ENCODE results near the gene CDKN1B. TPM values are rescaled to one million over a fixed set of nuclear protein-coding genes. Genes with fewer than 3 reads are reported as not detected.
A peak's percentile ranks its signal among the peaks of the same experiment; 100 is the strongest.

Gene CDKN1B
- total RNA-seq, 2 experiments from 2014 or later: 352 TPM

DNA sequence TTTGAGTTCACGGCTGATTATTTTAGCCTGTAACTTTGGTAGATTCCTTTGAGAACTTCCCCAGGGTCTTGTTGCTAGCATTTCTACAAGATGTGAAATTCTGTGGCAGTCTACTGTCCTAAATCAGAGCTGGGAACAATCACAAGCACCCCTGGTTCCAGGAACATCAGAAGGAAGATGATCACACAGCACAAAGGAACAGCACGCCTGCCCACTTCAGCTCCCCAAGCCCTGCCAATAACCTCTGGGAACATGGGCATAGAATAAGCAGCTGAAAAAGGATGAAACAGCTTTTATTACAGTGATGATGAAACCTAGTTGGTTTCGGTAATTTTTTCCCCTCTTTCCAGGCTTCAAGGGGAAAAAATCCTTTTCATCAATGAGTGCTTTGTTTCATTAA, 33.4 kb upstream of the CDKN1B start:
- Mint-ChIP-seq H3K36me3 (ENCODE audit: low read depth) (no peaks in the 10 kb centered on the region), H3K4me3 (no peak overlapping the region), H3K27me3 (no peaks in the 10 kb centered on the region), H3K27ac (no peak overlapping the region), H3K9me3 (no peaks in the 10 kb centered on the region), H3K4me1 (ENCODE audit: low read depth) (peaks cover under 1% of the 10 kb centered on the region)
- no peak overlapping the region for H3K27ac ChIP-seq (ENCODE audit: low read depth in 1 of 2, low read length in 2 of 2)
- no peaks in the 10 kb centered on the region for H3K9me3 ChIP-seq (ENCODE audit: control insufficient read depth in 1 of 2, insufficient read depth in 1 of 2, low read length in 2 of 2)
- H3K4me1 ChIP-seq (ENCODE audit: insufficient read depth, low read length): no peaks in the 10 kb centered on the region
- DNase-seq (no peak), ATAC-seq (ENCODE audit: poor library complexity) (no peak)
- ChIA-PET CTCF (interaction anchor here (1.4 kb wide), 1 partner anchor 12 kb away, joined by 3 read pairs; no protein-coding TSS in a partner anchor), POLR2A (interaction anchor here (1.8 kb wide), 1 partner anchor 13 kb away, joined by 5 read pairs; no protein-coding TSS in a partner anchor)
- H3K4me3 ChIP-seq (ENCODE audit: low read length): no peak overlapping the region
- no peaks in the 10 kb centered on the region for H3K27me3 ChIP-seq (ENCODE audit: control insufficient read depth in 1 of 2, insufficient read depth in 2 of 2, low read length in 2 of 2)
- TF ChIP-seq, protein P1, sequence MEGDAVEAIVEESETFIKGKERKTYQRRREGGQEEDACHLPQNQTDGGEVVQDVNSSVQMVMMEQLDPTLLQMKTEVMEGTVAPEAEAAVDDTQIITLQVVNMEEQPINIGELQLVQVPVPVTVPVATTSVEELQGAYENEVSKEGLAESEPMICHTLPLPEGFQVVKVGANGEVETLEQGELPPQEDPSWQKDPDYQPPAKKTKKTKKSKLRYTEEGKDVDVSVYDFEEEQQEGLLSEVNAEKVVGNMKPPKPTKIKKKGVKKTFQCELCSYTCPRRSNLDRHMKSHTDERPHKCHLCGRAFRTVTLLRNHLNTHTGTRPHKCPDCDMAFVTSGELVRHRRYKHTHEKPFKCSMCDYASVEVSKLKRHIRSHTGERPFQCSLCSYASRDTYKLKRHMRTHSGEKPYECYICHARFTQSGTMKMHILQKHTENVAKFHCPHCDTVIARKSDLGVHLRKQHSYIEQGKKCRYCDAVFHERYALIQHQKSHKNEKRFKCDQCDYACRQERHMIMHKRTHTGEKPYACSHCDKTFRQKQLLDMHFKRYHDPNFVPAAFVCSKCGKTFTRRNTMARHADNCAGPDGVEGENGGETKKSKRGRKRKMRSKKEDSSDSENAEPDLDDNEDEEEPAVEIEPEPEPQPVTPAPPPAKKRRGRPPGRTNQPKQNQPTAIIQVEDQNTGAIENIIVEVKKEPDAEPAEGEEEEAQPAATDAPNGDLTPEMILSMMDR (IDR thresholded peaks at IDR 0.05): no peak
- intact Hi-C loops (cut with DNase I, micrococcal nuclease): no loop called here
- H3K36me3 ChIP-seq (ENCODE audit: insufficient read depth, low read length): no peaks in the 10 kb centered on the region

DNA sequence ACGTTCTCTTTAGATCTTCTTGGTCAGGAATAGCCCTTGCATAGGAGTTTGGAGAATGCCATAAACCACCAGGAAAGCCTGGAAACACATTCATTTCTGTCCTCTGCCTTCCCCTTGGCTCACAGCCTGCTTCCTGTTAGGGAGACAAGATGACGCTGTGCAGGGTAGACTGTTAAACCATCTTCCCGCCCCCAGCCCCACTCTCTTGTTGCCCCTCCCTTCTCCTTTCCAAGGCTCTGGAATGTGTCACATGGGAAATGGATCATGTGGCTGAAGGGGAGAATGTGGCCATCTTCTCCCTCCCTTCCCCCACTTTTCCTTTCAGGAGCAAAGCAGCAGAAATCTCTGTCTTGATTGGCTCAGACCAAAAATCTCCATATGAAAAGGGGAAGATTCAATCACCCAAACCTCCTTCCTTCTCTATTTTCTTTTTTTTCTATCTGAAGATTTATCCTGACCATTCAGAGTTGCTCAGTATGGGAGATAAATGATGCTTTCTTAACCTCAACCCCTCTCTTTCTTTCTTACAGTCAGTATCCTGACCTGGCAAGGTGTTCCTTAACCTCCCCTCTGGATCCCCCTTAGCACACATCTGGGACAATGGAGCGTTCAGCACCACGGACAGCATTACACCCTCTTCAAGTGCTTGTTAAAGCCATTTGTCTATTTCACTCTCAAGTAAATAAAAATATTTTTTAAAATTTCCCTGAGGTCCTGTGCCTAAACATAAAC, 32.6 kb upstream of the CDKN1B start:
- Mint-ChIP-seq H3K27me3 (no peaks in the 10 kb centered on the region), H3K4me1 (ENCODE audit: low read depth) (peaks cover 9% of the 10 kb centered on the region), H3K36me3 (ENCODE audit: low read depth) (no peaks in the 10 kb centered on the region), H3K27ac (no peak overlapping the region), H3K4me3 (no peak overlapping the region), H3K9me3 (no peaks in the 10 kb centered on the region)
- H3K4me1 ChIP-seq (ENCODE audit: insufficient read depth, low read length): peaks cover under 1% of the 10 kb centered on the region
- POLR2A ChIA-PET: no interaction called here
- no peaks in the 10 kb centered on the region for H3K27me3 ChIP-seq (ENCODE audit: control insufficient read depth in 1 of 2, insufficient read depth in 2 of 2, low read length in 2 of 2)
- CTCF ChIA-PET: interaction anchor here (1.0 to 1.4 kb wide), 2 partner anchors 29 to 53 kb away, joined by 3 to 4 read pairs; no protein-coding TSS in a partner anchor
- ATAC-seq (ENCODE audit: poor library complexity) (no peak), DNase-seq (peak in 2 of 14 experiments; percentile 25 to 35)
- no peaks in the 10 kb centered on the region for H3K36me3 ChIP-seq (ENCODE audit: insufficient read depth, low read length)
- intact Hi-C loops (cut with DNase I, micrococcal nuclease): no loop called here
- H3K4me3 ChIP-seq (ENCODE audit: low read length): no peak overlapping the region
- H3K9me3 ChIP-seq (ENCODE audit: control insufficient read depth in 1 of 2, insufficient read depth in 1 of 2, low read length in 2 of 2): no peaks in the 10 kb centered on the region
- TF ChIP-seq, protein P1 (IDR thresholded peaks at IDR 0.05): no peak
- no peak overlapping the region for H3K27ac ChIP-seq (ENCODE audit: low read depth in 1 of 2, low read length in 2 of 2)

DNA sequence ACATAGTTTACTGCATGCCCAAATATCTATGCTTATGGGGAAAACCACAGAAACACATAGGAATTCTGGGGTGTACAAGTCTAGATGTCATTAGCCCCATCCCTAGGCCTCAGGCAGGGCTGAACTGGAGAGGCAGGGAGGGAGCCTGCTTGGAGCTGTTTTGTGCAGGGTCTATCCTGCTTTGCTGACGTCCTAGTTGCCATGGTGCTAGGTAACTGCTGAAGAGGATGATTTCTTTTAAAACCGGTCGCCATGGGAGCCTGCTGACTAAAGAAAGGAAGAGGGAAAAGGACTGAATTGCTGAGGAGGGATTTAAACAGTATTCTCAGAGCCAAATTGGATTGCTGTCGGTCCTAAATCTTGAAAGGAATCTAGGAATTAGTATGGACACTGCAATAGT, 31.9 kb upstream of the CDKN1B start:
- CTCF ChIA-PET: interaction anchor here (1.0 to 1.4 kb wide), 2 partner anchors 30 to 52 kb away, joined by 3 to 4 read pairs; no protein-coding TSS in a partner anchor
- H3K27me3 Mint-ChIP-seq: no peaks in the 10 kb centered on the region
- H3K9me3 Mint-ChIP-seq: no peaks in the 10 kb centered on the region
- ATAC-seq (ENCODE audit: poor library complexity) (no peak), DNase-seq (no peak)
- Histone ChIP-seq H3K9me3 (ENCODE audit: control insufficient read depth in 1 of 2, insufficient read depth in 1 of 2, low read length in 2 of 2) (no peaks in the 10 kb centered on the region), H3K4me3 (ENCODE audit: low read length) (no peak overlapping the region), H3K27ac (ENCODE audit: low read depth in 1 of 2, low read length in 2 of 2) (no peak overlapping the region), H3K36me3 (ENCODE audit: insufficient read depth, low read length) (no peaks in the 10 kb centered on the region), H3K27me3 (ENCODE audit: control insufficient read depth in 1 of 2, insufficient read depth in 2 of 2, low read length in 2 of 2) (no peaks in the 10 kb centered on the region), H3K4me1 (ENCODE audit: insufficient read depth, low read length) (peaks cover 4% of the 10 kb centered on the region)
- POLR2A ChIA-PET: no interaction called here
- H3K27ac Mint-ChIP-seq: no peak overlapping the region
- H3K4me1 Mint-ChIP-seq (ENCODE audit: low read depth): peaks cover 17% of the 10 kb centered on the region
- no peak overlapping the region for H3K4me3 Mint-ChIP-seq
- TF ChIP-seq, protein P1 (IDR thresholded peaks at IDR 0.05): no peak
- H3K36me3 Mint-ChIP-seq (ENCODE audit: low read depth): no peaks in the 10 kb centered on the region
- intact Hi-C loops (cut with DNase I, micrococcal nuclease): no loop called here

Measured in CD4-positive, alpha-beta T cell (primary cell).